NCI-H1930 (cell line): ENCODE measurements around the gene ERCC3.
"Not testable (repeated sequence)": the region's sequence is repeated elsewhere in the genome, so short reads cannot be mapped to it uniquely, and the experiment has no call there.

Source experiments
- DNase-seq, 2 experiments: peaks; one replicate each; lab custom pipeline; 2025; lab: John Stamatoyannopoulos, UW

Gene ERCC3

GRCh38 chr2:127279781-127280180 lies 14.2 kb downstream of the ERCC3 start:
- DNase-seq, result no peak

DNA sequence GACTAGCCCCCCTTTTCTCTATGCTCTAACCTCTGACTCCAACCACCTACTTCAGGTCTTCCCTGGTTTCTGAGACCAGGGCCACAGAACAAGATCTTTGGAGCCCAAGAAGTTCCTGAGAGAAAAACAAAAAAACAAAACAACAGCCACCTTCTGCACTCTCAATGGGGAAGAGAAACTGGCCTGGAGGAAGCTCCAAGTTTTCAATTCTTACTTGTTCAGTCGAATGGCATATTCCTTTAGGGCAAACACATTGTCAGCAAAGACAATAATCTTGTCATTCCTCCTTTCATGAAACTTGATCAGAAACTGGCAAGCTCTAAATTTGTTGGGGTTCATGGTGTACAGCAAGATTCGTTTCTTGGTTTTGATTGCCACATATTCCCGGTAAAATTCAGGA lies 15.0 kb downstream of the ERCC3 start:
- no peak for DNase-seq

GRCh38 chr2:127277028-127277427 lies 16.9 kb downstream of the ERCC3 start:
- no peak for DNase-seq

DNA sequence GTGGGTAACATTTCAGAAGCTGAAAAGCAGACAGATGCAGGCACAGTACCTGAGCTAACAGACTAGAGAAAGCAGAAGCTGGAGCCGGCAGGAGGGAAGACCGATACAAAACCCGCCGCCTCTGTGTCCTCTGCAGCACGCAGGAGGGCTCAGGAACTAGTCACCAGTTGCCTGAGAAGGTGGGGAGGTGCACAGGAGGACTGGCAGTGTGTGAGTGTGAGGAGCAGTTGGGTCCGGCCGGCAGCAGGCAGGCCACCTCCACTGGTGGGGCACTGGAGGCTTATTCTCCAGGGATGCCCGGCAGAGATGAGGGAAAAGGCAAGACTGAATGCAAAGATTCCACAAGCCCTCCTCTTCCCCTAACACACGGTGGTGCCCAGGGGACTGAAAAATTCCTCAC lies 18.2 kb downstream of the ERCC3 start:
- no peak for DNase-seq

- DNase-seq, result no peak
Observed at GRCh38 chr2:127275356-127275755, 18.6 kb downstream of the ERCC3 start.

GRCh38 chr2:127270663-127271062 lies 23.3 kb downstream of the ERCC3 start:
- no peak for DNase-seq

DNA sequence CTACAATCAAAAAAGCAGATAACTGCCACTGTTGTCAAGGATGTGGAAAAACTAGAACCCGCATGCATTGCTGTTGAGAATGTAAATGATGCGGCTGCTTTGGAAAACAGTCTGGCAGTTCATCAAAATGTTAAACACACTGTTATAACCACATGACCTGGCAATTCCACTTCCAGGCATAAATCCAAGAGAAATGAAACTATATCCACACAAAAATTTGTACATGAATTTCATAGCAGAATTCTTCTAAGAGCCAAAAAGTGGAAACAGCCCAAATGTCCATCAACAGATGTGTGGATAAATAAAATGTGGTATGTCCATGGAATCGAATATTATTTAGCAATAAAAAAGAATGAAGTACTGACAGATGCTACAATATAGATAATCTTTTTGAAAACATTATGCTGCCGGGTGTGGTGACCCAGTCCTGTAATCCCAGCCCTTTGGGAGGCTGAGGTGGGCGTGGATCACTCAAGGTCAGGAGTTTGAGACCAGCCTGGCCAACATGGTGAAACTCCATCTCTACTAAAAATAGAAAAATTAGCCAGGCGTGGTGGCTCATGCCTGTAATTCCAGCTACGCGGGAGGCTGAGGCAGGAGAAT lies 32.0 kb downstream of the ERCC3 start:
- DNase-seq, result no peak

- DNase-seq, result no peak
Observed at GRCh38 chr2:127259355-127259754, 34.6 kb downstream of the ERCC3 start.

DNA sequence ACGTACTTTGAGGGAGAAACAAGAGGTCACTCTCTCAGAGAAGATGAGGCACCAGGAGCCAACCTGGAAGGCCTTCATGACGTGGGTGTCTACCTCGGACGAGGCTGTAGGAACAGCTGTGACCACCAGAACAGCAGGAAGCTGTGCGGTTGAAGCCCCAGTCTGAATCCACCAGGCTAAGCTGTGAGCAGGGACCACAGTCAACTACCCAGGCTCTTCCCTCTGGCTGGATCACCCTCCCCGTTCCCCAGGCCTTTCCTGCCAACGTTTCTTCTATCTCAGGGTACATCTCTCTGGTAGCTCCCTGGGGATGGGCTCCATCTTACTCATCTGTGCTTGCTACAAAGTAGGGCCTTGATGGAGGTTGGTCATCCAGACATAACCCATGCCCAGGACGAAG lies 37.1 kb downstream of the ERCC3 start:
- DNase-seq, result no peak

GRCh38 chr2:127256381-127256780 lies 37.6 kb downstream of the ERCC3 start:
- no peak for DNase-seq

DNA sequence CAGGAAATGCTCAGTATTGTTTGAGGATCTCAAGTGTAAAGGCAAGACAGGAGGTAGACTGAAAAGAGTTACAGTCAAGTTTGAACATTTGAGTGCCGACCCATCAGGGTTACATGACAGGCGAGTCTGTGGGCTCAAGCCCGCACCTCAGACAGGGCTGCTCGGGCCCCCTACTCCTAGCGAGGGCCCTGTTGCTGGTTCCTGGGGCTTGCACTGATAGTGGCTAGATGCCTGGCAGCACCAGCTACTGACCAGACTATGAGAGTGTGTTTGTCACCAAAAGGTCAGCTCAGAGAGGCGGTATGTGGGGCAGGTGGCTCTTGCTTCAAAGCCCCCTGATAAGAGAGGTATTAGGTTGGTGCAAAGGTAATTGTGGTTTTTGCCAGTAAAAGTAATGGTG lies 38.2 kb downstream of the ERCC3 start:
- DNase-seq, result no peak

DNA sequence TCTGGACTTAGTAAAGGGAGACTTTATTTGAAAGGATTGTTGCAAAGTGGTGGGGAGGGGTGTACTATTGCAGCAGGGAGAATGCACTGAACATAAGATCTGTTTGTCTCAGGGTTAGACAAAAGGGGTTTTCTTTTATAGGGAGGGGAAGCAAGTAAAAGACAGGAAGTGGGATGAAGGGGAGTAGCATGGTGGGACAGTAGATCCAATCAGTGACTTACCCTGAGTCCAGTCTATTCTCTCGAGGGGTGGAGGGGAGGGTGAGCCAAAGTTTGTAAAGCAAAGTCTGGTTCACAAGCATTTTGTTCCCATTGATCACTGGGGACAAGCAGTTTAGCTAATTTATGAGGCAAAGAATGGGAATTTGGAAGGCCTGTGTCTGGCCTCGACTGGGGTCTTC lies 38.8 kb downstream of the ERCC3 start:
- no peak for DNase-seq

- DNase-seq, result no peak
Observed at GRCh38 chr2:127254386-127254981, 39.5 kb downstream of the ERCC3 start.

DNA sequence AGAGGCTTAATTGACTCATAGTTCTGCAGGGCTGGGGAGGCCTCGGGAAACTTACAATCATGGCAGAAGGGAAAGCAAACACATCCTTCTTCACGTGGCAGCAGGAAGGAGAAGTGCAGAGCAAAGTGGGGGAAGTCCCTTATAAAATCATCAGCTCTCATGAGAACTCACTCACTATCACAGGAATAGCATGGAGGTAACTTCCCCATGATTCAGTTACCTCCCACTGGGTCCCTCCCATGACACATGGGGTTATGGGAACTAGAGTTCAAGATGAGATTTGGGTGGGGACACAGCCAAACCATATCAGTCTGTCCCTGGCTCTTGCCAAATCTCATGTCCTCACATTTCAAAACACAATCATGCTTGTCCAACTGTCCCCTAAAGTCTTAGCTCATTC lies 52.8 kb downstream of the ERCC3 start:
- not testable (repeated sequence) for DNase-seq

DNA sequence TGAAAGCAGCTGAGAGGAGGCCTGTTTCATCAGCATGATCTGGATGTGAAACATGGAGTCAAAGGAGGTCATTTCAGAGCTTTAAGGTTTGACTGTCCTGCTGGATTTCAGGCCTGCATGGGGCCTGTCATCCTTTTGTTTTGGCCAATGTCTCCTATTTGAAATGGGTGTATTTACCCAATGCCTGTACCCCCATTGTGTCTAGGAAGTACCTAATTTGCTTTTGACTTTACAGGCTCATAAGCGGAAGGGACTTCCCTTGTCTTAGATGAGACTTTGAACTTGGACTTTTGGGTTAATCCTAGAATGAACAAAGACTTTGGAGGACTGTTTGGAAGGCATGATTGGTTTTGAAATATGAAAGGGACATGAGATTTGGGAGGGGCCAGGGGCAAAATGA lies 54.5 kb downstream of the ERCC3 start:
- no peak for DNase-seq

- not testable (repeated sequence) for DNase-seq
Observed at GRCh38 chr2:127237768-127238167, 56.2 kb downstream of the ERCC3 start.

- DNase-seq, result no peak
Observed at GRCh38 chr2:127235082-127235702, 58.8 kb downstream of the ERCC3 start.

DNA sequence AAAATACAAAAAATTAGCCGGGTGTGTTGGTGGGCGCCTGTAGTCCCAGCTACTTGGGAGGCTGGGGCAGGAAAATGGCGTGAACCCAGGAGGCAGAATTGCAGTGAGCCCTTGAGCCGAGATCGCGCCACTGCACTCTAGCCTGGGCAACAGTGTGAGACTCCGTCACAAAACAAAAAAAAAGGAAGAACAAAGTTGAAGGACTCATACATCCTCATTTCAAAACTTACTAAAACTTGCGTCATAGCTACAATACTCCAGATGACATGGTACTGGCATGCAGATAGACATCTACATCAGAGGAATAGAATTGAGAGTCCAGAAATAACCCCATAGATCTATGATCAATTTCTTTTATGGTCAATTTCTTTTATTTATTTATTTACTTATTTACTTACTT lies 60.2 kb downstream of the ERCC3 start:
- DNase-seq, result no peak

DNA sequence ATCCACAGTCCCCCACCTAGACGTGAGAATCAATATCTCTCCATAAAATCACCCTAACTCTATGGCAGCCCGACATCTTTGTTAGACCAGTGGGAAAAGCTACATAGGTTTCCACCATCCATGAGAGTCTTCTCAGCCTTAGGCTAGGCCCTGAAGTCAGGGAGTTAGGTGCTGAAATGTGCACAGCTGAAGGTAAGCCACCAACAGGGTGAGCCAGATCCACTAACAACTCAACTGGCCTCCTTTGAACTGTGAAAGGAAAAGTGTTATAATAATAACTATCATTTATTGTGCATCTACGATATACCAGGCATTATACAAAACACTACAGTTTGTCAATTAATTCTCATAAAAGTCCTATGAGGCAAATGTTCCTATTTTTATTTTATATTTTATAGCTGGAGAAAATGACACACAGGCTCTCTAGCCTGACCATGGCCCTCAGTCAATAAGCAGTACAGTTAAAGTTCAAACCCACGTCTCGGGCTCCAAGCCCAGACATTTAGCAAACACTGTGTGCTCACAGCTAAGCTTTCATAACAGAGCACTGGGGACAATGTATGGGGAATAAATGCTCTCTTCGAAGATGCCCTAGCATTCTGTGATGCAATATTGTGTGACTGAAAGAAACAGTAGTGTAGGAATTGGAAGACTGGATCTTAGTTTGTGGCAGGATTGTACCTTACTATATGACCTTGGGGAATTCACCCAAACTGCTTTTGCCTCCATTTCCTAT lies 62.6 kb downstream of the ERCC3 start:
- no peak for DNase-seq

DNA sequence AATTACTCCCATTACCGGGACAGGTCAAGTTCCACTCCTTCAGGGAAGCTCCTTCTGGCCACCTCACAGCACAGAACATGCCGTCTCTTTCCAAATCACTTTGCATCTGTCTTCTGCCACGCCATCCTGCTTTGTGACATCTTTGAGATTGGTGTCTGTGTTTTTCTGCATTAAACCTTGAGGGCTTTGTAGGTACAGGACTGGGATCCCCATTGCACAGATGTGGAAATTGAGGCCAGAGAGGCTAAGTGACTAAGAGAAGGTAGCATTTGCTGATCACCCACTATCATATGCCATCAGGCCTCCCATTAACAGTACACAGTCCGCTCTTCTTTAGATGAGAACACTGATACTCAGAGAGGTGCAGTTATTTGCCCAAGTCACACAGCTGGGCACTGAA lies 64.4 kb downstream of the ERCC3 start:
- DNase-seq, result no peak

- DNase-seq, result no peak
Observed at GRCh38 chr2:127228102-127228501, 65.8 kb downstream of the ERCC3 start.

DNA sequence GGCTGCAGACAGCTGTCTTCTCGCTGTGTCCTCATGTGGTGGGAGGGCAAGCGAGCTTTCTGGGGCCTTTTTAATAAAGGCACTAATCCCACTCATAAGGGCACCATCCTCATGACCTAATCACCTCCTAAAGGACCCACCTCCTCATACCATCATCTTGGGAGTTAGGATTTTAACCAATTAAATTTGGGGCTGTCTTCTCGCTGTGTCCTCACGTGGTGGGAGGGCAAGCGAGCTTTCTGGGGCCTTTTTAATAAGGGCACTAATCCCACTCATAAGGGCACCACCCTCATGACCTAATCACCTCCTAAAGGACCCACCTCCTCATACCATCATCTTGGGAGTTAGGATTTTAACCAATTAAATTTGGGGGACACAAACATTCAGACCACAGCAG lies 66.7 kb downstream of the ERCC3 start:
- DNase-seq, result not testable (repeated sequence)
